Measurements from ENCODE around the gene LARGE1.

DNA sequence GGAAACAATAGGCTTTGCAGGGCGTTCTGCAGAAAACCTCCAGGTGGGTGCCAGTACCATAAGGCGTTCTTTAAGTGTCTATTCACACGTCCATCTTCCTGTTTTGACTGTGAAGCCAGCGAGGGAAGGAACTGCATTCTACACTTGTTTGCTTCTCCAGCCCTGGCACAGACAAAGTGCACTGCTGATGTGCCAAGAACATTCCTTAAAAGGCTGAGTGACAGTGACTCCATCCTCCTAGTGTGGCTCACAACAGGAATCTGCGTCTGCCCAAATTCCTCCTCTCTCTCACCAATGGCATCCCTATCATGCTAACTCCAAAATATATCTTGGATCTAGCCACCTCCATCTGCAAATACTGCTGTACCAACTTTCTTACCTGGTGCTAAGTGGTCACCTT lies 454.7 kb downstream of the LARGE1 start:
- TF ChIP-seq, protein P1, sequence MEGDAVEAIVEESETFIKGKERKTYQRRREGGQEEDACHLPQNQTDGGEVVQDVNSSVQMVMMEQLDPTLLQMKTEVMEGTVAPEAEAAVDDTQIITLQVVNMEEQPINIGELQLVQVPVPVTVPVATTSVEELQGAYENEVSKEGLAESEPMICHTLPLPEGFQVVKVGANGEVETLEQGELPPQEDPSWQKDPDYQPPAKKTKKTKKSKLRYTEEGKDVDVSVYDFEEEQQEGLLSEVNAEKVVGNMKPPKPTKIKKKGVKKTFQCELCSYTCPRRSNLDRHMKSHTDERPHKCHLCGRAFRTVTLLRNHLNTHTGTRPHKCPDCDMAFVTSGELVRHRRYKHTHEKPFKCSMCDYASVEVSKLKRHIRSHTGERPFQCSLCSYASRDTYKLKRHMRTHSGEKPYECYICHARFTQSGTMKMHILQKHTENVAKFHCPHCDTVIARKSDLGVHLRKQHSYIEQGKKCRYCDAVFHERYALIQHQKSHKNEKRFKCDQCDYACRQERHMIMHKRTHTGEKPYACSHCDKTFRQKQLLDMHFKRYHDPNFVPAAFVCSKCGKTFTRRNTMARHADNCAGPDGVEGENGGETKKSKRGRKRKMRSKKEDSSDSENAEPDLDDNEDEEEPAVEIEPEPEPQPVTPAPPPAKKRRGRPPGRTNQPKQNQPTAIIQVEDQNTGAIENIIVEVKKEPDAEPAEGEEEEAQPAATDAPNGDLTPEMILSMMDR (IDR thresholded peaks at IDR 0.05) = no peak
- TF ChIP-seq POLR2A (IDR thresholded peaks at IDR 0.05) = no peak
